HepG2 (cell line): ENCODE data around the gene INHBB. TPM values are rescaled to one million over a fixed set of nuclear protein-coding genes. Genes with fewer than 3 reads are reported as not detected.
A peak's percentile ranks its signal among the peaks of the same experiment; 100 is the strongest.

Experiments
- AHDC1 ChIP-seq: sonication (generic); formaldehyde crosslinking; IDR thresholded peaks from 2 replicates; pipeline ENCODE4 v1.5.1; 2020; ENCODE audit warnings: mild to moderate bottlenecking, missing genetic modification reagents, borderline replicate concordance
- ARNT ChIP-seq: fragments of 450-650 bp; IDR thresholded peaks from 2 replicates; pipeline ENCODE4 v1.6.1; 2017
- ATRX ChIP-seq: sonication (generic); formaldehyde crosslinking; IDR thresholded peaks from 2 replicates; pipeline ENCODE4 v1.4.0; 2020; ENCODE audit warnings: missing genetic modification reagents, borderline replicate concordance
- CEBPG ChIP-seq: IDR thresholded peaks from 2 replicates; pipeline ENCODE4 v1.6.1; 2016
- CENPBD1 ChIP-seq: sonication (generic); formaldehyde crosslinking; IDR thresholded peaks from 2 replicates; pipeline ENCODE4 v1.8.0; 2022; ENCODE audit warnings: missing genetic modification reagents, low read depth, mild to moderate bottlenecking, borderline replicate concordance
- HNRNPLL ChIP-seq: fragments of 200-400 bp; formaldehyde crosslinking; IDR thresholded peaks from 2 replicates; pipeline ENCODE4 v1.6.1; 2017; ENCODE audit warnings: mild to moderate bottlenecking, low read depth, low read length; ENCODE audit not compliant: poor library complexity, severe bottlenecking
- IRX3 ChIP-seq: sonication (generic); formaldehyde crosslinking; IDR thresholded peaks from 2 replicates; pipeline ENCODE4 v1.8.1; 2023; ENCODE audit warnings: mild to moderate bottlenecking, low read depth, missing genetic modification reagents, borderline replicate concordance
- MTA3 ChIP-seq: sonication (generic); formaldehyde crosslinking; IDR thresholded peaks from 2 replicates; pipeline ENCODE4 v1.4.0; 2020; ENCODE audit warnings: missing genetic modification reagents
- RFX3 ChIP-seq: IDR thresholded peaks from 2 replicates; pipeline ENCODE4 v1.6.1; 2016; ENCODE audit warnings: missing biosample characterization, missing genetic modification reagents
- SETDB1 ChIP-seq: sonication (generic); formaldehyde crosslinking; IDR thresholded peaks from 2 replicates; pipeline ENCODE4 v1.5.1; 2020; ENCODE audit warnings: missing genetic modification reagents, mild to moderate bottlenecking, borderline replicate concordance
- TAF1 ChIP-seq: sonication (generic); formaldehyde crosslinking; IDR thresholded peaks from 2 replicates; pipeline ENCODE4 v1.4.0; 2020; ENCODE audit warnings: missing genetic modification reagents
- TARDBP ChIP-seq: sonication (generic); formaldehyde crosslinking; IDR thresholded peaks from 2 replicates; pipeline ENCODE4 v1.8.0; 2022; ENCODE audit warnings: mild to moderate bottlenecking, missing genetic modification reagents
- ZBTB42 ChIP-seq: sonication (generic); formaldehyde crosslinking; IDR thresholded peaks from 2 replicates; pipeline ENCODE4 v1.5.0; 2020; ENCODE audit warnings: mild to moderate bottlenecking, missing genetic modification reagents
- ZFP36L2 ChIP-seq: sonication (generic); formaldehyde crosslinking; IDR thresholded peaks from 2 replicates; pipeline ENCODE4 v1.4.0; 2020; ENCODE audit warnings: missing genetic modification reagents
- ZHX1 ChIP-seq: sonication (generic); formaldehyde crosslinking; IDR thresholded peaks from 2 replicates; pipeline ENCODE4 v1.8.1; 2022; ENCODE audit warnings: low read depth, mild to moderate bottlenecking, missing genetic modification reagents
- ZSCAN20 ChIP-seq: sonication (generic); formaldehyde crosslinking; IDR thresholded peaks from 2 replicates; pipeline ENCODE4 v1.4.0; 2020; ENCODE audit warnings: missing genetic modification reagents, mild to moderate bottlenecking, borderline replicate concordance
- polyA plus RNA-seq, 8 experiments: library from polyadenylated mRNA; depleted of rRNA in 3 of 8; stranded (reverse) in 7 of 8; unstranded in 1 of 8; fragments of >200 nt; fragmentation: Illumina TruSeq in 4 of 8; extraction: Trizol in 4 of 8; gene quantifications; 2 replicates each; pipeline versions ENCODE4 v1.2.1 to v1.2.3, GENCODE V29; 2011 to 2016; ENCODE audit warnings: low read depth in 4 of 8, missing spikeins in 1 of 8, mixed read lengths in 1 of 8; ENCODE audit not compliant: insufficient read depth in 1 of 8
- total RNA-seq, 5 experiments: library from RNA; depleted of rRNA; stranded (reverse); fragments of >200 nt; fragmentation: Illumina TruSeq; extraction: Trizol; gene quantifications; 2 replicates each; pipeline ENCODE4 v1.2.3, GENCODE V29; 2016; ENCODE audit warnings: low read depth in 1 of 5
- TF ChIP-seq, protein P1 (sequence below): IDR thresholded peaks from 2 replicates; pipeline ENCODE4 v1.6.1; 2012; ENCODE audit warnings: inconsistent platforms
- TF ChIP-seq, protein P2 (sequence below): IDR thresholded peaks from 2 replicates; pipeline ENCODE4 v1.6.1; 2016; ENCODE audit warnings: mild to moderate bottlenecking, missing biosample characterization, missing genetic modification reagents
- TF ChIP-seq, protein P3 (sequence below): sonication (generic); formaldehyde crosslinking; IDR thresholded peaks from 2 replicates; pipeline ENCODE4 v1.8.0; 2022; ENCODE audit warnings: missing genetic modification reagents, mild to moderate bottlenecking, inconsistent platforms, borderline replicate concordance

The INHBB gene
- total and polyA plus RNA-seq, 2 of the 13 experiments (the other 11 are each of a cell fraction or from before 2014, with no cell fraction given) = 0.20 to 1.7 TPM

GRCh38 chr2:120343433-120344105, 2.4 kb upstream of the INHBB start (continued):
- TF ChIP-seq AHDC1 (CRISPR knock-in tag) = no peak
- TF ChIP-seq MTA3 (CRISPR knock-in tag) = no peak
- no peak for TF ChIP-seq RFX3 (CRISPR knock-in tag)
- peak; percentile 4; the same call in 1 of the 2 replicates for TF ChIP-seq CEBPG (CRISPR knock-in tag)
- TF ChIP-seq SETDB1 (CRISPR knock-in tag) = no peak
- TF ChIP-seq ZBTB42 (CRISPR knock-in tag) = no peak
- TF ChIP-seq ZSCAN20 (CRISPR knock-in tag) = no peak
- TF ChIP-seq IRX3 (CRISPR knock-in tag) = no peak
- TF ChIP-seq TAF1 (CRISPR knock-in tag) = no peak; the same call in 1 of the 2 replicates
- TF ChIP-seq ZHX1 (CRISPR knock-in tag) = no peak
- TF ChIP-seq CENPBD1 (CRISPR knock-in tag) = no peak
- no peak for TF ChIP-seq TARDBP (CRISPR knock-in tag)
- no peak for TF ChIP-seq ARNT
- TF ChIP-seq, protein P1, sequence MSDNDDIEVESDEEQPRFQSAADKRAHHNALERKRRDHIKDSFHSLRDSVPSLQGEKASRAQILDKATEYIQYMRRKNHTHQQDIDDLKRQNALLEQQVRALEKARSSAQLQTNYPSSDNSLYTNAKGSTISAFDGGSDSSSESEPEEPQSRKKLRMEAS = peak; percentile 23; the same call in 1 of the 2 replicates
- no peak for TF ChIP-seq ATRX (CRISPR knock-in tag)
- TF ChIP-seq, protein P2, sequence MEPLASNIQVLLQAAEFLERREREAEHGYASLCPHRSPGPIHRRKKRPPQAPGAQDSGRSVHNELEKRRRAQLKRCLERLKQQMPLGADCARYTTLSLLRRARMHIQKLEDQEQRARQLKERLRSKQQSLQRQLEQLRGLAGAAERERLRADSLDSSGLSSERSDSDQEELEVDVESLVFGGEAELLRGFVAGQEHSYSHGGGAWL (CRISPR knock-in tag) = no peak
- TF ChIP-seq, protein P3, sequence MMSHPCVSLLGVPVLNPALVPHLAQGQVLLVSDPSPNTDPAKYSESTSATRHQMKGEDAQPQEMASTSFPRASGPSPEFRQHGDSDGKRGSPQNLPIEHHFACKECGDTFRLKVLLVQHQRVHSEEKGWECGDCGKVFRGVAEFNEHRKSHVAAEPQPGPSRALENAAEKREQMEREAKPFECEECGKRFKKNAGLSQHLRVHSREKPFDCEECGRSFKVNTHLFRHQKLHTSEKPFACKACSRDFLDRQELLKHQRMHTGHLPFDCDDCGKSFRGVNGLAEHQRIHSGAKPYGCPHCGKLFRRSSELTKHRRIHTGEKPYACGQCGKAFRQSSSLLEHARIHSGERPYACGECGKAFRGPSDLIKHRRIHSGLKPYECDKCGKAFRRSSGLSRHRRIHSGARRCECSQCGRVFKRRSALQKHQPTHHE = no peak; the same call in 1 of the 2 replicates
- TF ChIP-seq ZFP36L2 (CRISPR knock-in tag) = no peak
- peak; percentile 37 for TF ChIP-seq HNRNPLL
